Common myeloid progenitor, CD34-positive (primary cell): Measurements from ENCODE around the gene DIP2A.

Experiments used
- CTCF ChIA-PET: fragments of 350-600 bp; sonication (Branson Sonifier 250); formaldehyde crosslinking; loops from one replicate; lab custom pipeline; 2021; ENCODE audit warnings: antibody characterized with exemption; lab: Charles Lee
- POLR2A ChIA-PET: fragments of 350-600 bp; sonication (Branson Sonifier 250); formaldehyde crosslinking; loops from one replicate; lab custom pipeline; 2021; ENCODE audit warnings: antibody characterized with exemption; lab: Charles Lee
- DNase-seq, 3 donors: peaks; one replicate each; pipeline versions ENCODE4 v3.0.0 to v3.0.0-alpha.2; 2013
- H3K27ac ChIP-seq, 2 experiments: 1 replicate in 1 of 2; 2 replicates in 1 of 2; pipeline ENCODE4 v1.7.0; 2013; ENCODE audit warnings: inconsistent platforms in 2 of 2, low read length in 2 of 2, mild to moderate bottlenecking in 2 of 2, low read depth in 1 of 2, moderate library complexity in 1 of 2; ENCODE audit not compliant: severe bottlenecking in 2 of 2, insufficient read depth in 1 of 2, poor library complexity in 1 of 2
- H3K27me3 ChIP-seq, 5 experiments: replicated peaks in 2 of 5; 1 replicate in 3 of 5; 2 replicates in 2 of 5; pipeline versions ENCODE4 v1.6.1 to v1.7.0; 2013; ENCODE audit warnings: low read length in 4 of 5, mild to moderate bottlenecking in 2 of 5, moderate library complexity in 2 of 5, inconsistent platforms in 1 of 5; ENCODE audit not compliant: insufficient read depth in 5 of 5, control insufficient read depth in 4 of 5
- H3K36me3 ChIP-seq, 4 experiments: 1 replicate in 2 of 4; 2 replicates in 2 of 4; pipeline versions ENCODE4 v1.6.1 to v1.7.0; 2013; ENCODE audit warnings: low read length in 3 of 4, control low read depth in 1 of 4, mild to moderate bottlenecking in 1 of 4; ENCODE audit not compliant: control insufficient read depth in 4 of 4, insufficient read depth in 4 of 4
- H3K4me1 ChIP-seq, 4 experiments: 1 replicate in 3 of 4; 2 replicates in 1 of 4; pipeline versions ENCODE4 v1.6.1 to v1.7.1; 2013; ENCODE audit warnings: low read length in 3 of 4, mild to moderate bottlenecking in 3 of 4, control low read depth in 1 of 4, inconsistent platforms in 1 of 4, moderate library complexity in 1 of 4; ENCODE audit not compliant: control insufficient read depth in 4 of 4, insufficient read depth in 4 of 4; ENCODE audit errors: control extremely low read depth in 1 of 4
- H3K4me3 ChIP-seq, 7 experiments: 1 replicate in 4 of 7; 2 replicates in 3 of 7; pipeline versions ENCODE4 v1.5.1 to v1.7.0; 2013; ENCODE audit warnings: mild to moderate bottlenecking in 7 of 7, low read length in 6 of 7, moderate library complexity in 6 of 7, inconsistent platforms in 2 of 7, low read depth in 2 of 7, control low read depth in 1 of 7; ENCODE audit not compliant: insufficient read depth in 4 of 7, control insufficient read depth in 1 of 7; ENCODE audit errors: extremely low read depth in 1 of 7
- H3K9me3 ChIP-seq, 5 experiments: 1 replicate in 4 of 5; 2 replicates in 1 of 5; pipeline versions ENCODE4 v1.6.1 to v1.7.1; 2013; ENCODE audit warnings: low read length in 4 of 5, mild to moderate bottlenecking in 2 of 5, inconsistent platforms in 1 of 5, low read depth in 1 of 5, moderate library complexity in 1 of 5; ENCODE audit not compliant: control insufficient read depth in 4 of 5, insufficient read depth in 2 of 5; ENCODE audit errors: control extremely low read depth in 1 of 5
- WGBS: methylation state at CpG from one replicate; pipeline ENCODE4 v1.1.5; 2013; ENCODE audit not compliant: insufficient coverage; 5-methylcytosine and 5-hydroxymethylcytosine counted together

DIP2A gene

DNA sequence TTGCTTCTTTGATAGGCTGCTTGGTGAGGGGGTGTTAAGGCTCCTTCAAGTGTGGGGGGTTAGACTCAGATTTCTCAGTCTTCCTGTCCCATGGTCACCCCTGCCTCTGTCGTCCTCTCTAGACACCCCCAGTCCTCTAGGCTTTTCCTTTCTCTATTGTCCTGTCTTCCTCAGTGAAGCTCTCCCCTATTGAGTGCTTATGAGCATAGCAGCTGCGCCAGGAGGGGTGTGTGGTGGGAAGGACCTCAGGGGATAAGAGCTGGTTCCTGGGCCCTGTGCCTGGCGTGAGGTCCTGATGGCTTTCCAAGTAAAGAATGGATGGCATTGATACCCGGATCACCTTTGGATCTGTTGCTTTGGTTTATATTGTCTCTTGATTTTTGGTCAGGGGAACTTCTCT lies 69.1 kb downstream of the DIP2A start:
- 100% methylated on average over 1 of the region's 4 CpGs for WGBS
- ChIA-PET CTCF (interaction anchor here (0.9 kb wide), 1 partner anchor 28 kb away, joined by 4 read pairs; no protein-coding TSS in a partner anchor), POLR2A (no interaction called here)
- Histone ChIP-seq H3K27ac (no peak overlapping the region), H3K4me1 (peaks cover 4 to 11% (median 8%) of the 10 kb centered on the region in 4 experiments), H3K9me3 (no peaks in the 10 kb centered on the region), H3K27me3 (no peaks in the 10 kb centered on the region), H3K36me3 (peaks cover 6 to 32% (median 22%) of the 10 kb centered on the region in 4 experiments), H3K4me3 (no peak overlapping the region)
- DNase-seq, result no peak

- no peaks in the 10 kb centered on the region for H3K9me3 ChIP-seq
- peaks cover 0 to 2% (median 0%) of the 10 kb centered on the region in 4 experiments for H3K4me1 ChIP-seq
- 93% methylated on average over 5 of the region's 7 CpGs for WGBS
- no peak overlapping the region for H3K4me3 ChIP-seq
- ChIA-PET CTCF (interaction anchor here (1.4 kb wide), 1 partner anchor 9 kb away, joined by 6 read pairs; no protein-coding TSS in a partner anchor), POLR2A (interaction anchor here (0.6 kb wide), 1 partner anchor 104 kb away, joined by 4 read pairs; no protein-coding TSS in a partner anchor)
- peaks cover 24 to 56% (median 38%) of the 10 kb centered on the region in 4 experiments for H3K36me3 ChIP-seq
- no peaks in the 10 kb centered on the region for H3K27me3 ChIP-seq
- H3K27ac ChIP-seq, result no peak overlapping the region
- no peak for DNase-seq
Observed at GRCh38 chr21:46532080-46532479, 73.4 kb downstream of the DIP2A start.

GRCh38 chr21:46537026-46537425 lies 78.3 kb downstream of the DIP2A start:
- ChIA-PET POLR2A (no interaction called here), CTCF (interaction anchor here (1.4 kb wide), 1 partner anchor 15 kb away, joined by 3 read pairs; no protein-coding TSS in a partner anchor)
- Histone ChIP-seq H3K27me3 (no peaks in the 10 kb centered on the region), H3K4me3 (no peak overlapping the region), H3K36me3 (peaks cover 31 to 81% (median 68%) of the 10 kb centered on the region in 4 experiments), H3K27ac (no peak overlapping the region), H3K4me1 (peaks cover 0 to 2% (median 0%) of the 10 kb centered on the region in 4 experiments), H3K9me3 (no peaks in the 10 kb centered on the region)
- WGBS, result 96% methylated on average over 4 of the region's 6 CpGs
- no peak for DNase-seq

GRCh38 chr21:46538262-46538661 lies 79.6 kb downstream of the DIP2A start:
- Histone ChIP-seq H3K9me3 (no peaks in the 10 kb centered on the region), H3K27me3 (no peaks in the 10 kb centered on the region), H3K36me3 (peaks cover 23 to 88% (median 72%) of the 10 kb centered on the region in 4 experiments), H3K4me3 (no peak overlapping the region), H3K4me1 (peaks cover 0 to 2% (median 0%) of the 10 kb centered on the region in 4 experiments), H3K27ac (no peak overlapping the region)
- DNase-seq, result no peak
- WGBS, result over 99% methylated on average over 16 of the region's 16 CpGs
- ChIA-PET CTCF (interaction anchor here (0.8 to 1.8 kb wide), 3 partner anchors 12 to 97 kb away, joined by 3 to 4 read pairs (median 3); partner anchors contain the start of gene PRMT2), POLR2A (no interaction called here)

GRCh38 chr21:46538851-46539666 lies 80.4 kb downstream of the DIP2A start:
- ChIA-PET POLR2A (no interaction called here), CTCF (interaction anchor here (1.8 kb wide), 1 partner anchor 96 kb away, joined by 4 read pairs; the partner anchor contains the start of gene PRMT2)
- Histone ChIP-seq H3K27me3 (no peaks in the 10 kb centered on the region), H3K9me3 (no peaks in the 10 kb centered on the region), H3K4me3 (no peak overlapping the region), H3K36me3 (peaks cover 18 to 87% (median 70%) of the 10 kb centered on the region in 4 experiments), H3K4me1 (peaks cover 0 to 2% (median 0%) of the 10 kb centered on the region in 4 experiments), H3K27ac (no peak overlapping the region)
- WGBS, result 95% methylated on average over 10 of the region's 11 CpGs
- DNase-seq, result no peak

GRCh38 chr21:46540087-46540710 lies 81.5 kb downstream of the DIP2A start:
- CTCF ChIA-PET, result interaction anchor here (1.5 to 2.0 kb wide), 2 partner anchors 8 to 11 kb away, joined by 4 to 6 read pairs; no protein-coding TSS in a partner anchor
- no peaks in the 10 kb centered on the region for H3K27me3 ChIP-seq
- no peak overlapping the region for H3K4me3 ChIP-seq
- 97% methylated on average over 9 of the region's 11 CpGs for WGBS
- peaks cover 0 to 2% (median 0%) of the 10 kb centered on the region in 4 experiments for H3K4me1 ChIP-seq
- DNase-seq, result no peak
- POLR2A ChIA-PET, result no interaction called here
- H3K9me3 ChIP-seq, result no peaks in the 10 kb centered on the region
- no peak overlapping the region for H3K27ac ChIP-seq
- peaks cover 14 to 89% (median 68%) of the 10 kb centered on the region in 4 experiments for H3K36me3 ChIP-seq
